Measurements from ENCODE around the gene CHAF1B.
A peak's percentile ranks its signal among the peaks of the same experiment; 100 is the strongest.

CHAF1B gene

DNA sequence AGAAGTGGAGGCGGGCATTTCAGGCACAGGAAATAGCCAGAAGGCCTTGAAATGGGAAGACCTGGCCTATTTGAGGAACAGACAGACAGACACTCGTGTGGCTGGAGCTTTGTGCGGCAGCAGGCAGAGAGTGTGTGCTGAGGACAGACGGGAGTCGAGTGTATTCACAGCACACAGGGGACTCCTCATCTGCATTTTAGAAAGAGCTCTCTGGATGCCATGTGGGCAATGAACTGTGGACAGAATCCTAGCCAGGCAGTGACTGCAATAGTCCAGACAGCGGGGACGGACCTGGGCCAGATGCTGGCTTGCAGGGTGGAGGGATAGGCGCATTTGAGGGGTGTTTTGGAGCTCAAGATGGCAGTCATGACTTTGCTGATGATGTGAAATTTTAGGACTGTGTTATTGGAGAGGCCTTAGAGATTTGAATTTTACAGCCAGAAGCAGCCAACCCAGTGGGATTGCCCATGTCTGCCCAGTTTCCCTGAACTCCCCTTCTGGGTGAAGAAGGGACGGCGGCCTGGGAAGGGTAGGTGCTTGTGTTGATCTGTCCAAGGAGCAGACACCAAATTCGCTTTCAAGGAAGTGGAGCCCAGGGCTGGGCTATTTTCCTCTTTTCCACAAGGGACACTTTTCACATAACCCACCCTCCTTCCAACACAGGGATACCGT, 43.7 kb downstream of the CHAF1B start:
- no peak for DNase-seq
- Mint-ChIP-seq H3K4me1 (ENCODE audit: low read depth) (peaks cover 20% of the 10 kb centered on the region), H3K36me3 (ENCODE audit: low read depth) (no peaks in the 10 kb centered on the region), H3K4me3 (no peak overlapping the region), H3K27ac (peak overlapping the region; percentile 44), H3K27me3 (peaks cover 28% of the 10 kb centered on the region), H3K9me3 (no peaks in the 10 kb centered on the region)

DNA sequence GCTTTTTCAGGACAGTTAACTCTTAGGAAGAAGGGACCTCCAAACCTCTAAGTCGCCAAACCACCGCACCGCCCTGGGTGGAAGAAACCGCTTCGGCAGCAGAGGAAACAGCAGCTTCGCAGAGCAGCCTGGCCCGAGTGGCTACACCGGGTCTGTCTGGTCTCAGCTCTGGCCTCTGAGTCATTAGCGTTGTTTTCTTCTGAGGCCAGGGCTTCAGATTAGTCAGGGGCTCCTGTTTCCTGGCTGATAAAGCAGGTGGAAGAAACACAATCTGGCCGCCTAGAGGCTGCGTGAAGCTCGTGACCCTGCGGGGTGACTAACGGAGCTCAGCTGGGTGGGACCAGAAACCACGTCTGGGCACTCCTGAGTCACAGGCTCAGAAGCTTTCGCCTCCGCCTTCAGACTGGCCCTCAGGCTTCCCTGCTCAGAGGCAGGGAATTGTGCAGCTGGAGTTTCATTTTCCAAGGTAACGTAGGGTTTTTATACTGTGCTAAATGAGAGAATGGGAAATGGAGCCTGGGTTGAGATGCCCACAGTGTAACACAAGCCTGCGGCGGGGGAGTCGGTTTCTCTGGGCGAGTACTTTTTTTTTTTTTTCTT, 44.9 kb downstream of the CHAF1B start:
- peak; percentile 76 for DNase-seq
- no peaks in the 10 kb centered on the region for H3K36me3 Mint-ChIP-seq (ENCODE audit: low read depth)
- H3K27ac Mint-ChIP-seq = peak overlapping the region; percentile 92
- H3K9me3 Mint-ChIP-seq = no peaks in the 10 kb centered on the region
- peaks cover 20% of the 10 kb centered on the region for H3K4me1 Mint-ChIP-seq (ENCODE audit: low read depth)
- H3K4me3 Mint-ChIP-seq = peak overlapping the region; percentile 70
- peaks cover 37% of the 10 kb centered on the region for H3K27me3 Mint-ChIP-seq

DNA sequence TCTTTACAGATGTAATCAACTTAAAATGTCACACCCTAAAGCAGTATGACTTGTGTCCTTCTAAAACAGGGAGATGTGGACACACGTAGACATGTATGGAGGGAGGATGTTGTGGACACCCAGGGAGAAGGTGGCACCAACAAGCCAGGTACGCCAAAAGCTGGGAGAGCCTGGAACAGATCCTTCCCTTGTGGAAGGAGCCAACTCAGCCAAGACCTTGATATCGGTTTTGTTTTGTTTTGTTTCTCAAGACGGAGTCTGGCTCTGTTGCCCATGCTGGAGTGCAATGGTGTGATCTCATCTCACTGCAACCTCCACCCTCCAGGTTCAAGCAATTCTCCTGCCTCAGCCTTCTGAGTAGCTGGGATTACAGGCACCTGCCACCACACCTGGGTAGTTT, 45.6 kb downstream of the CHAF1B start:
- Mint-ChIP-seq H3K27me3 (peaks cover 37% of the 10 kb centered on the region), H3K4me1 (ENCODE audit: low read depth) (peaks cover 20% of the 10 kb centered on the region), H3K4me3 (peak overlapping the region; percentile 70), H3K36me3 (ENCODE audit: low read depth) (no peaks in the 10 kb centered on the region), H3K27ac (no peak overlapping the region), H3K9me3 (no peaks in the 10 kb centered on the region)
- DNase-seq = no peak

DNA sequence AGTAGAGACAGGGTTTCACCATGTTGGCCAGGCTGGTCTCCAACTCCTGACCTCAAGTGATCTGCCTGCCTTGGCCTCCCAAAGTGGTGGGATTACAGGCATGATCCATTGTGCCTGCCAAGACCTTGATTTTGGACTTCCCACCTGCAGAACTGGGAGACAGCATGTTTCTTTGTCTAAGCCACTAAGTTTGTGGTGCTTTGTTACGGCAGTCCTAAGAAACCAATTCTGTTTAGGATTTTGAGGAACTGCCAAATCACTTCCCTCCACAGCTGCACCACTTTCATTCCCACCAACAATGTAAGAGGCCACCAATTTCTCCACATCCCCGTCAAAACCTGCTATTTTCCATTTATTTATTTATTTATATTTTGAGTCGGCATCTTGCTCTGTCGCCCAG, 46.1 kb downstream of the CHAF1B start:
- H3K4me3 Mint-ChIP-seq = no peak overlapping the region

DNA sequence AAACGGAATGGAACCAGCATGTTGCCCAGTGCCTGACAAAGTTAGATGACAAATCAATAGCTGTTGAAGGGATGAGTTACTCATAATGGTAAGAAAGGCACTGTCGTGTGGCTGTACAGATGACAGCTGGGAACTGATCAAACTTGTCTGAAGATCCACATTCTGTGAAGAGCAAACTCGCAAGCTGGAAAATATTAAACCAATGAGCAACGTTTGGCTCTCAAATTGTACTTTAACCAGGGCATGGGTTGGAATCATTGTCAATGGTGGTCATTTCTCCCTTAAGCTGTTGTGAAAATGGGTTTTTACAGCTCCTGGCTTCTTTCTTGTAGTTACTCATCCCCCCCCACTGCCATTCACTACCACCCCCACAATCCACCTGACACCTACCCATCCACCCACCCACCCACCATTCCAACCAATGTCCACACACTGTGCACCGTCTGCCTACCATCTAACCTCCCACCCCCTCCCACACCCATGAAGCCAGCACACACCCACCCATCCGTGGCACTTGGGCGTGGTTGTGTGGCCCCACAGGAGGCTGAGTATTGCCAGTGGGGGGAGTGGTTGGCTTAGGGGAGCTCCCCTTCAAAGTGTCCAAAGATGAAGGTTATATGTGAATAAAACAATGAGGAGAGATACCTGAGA, 48.0 kb downstream of the CHAF1B start:
- peaks cover 20% of the 10 kb centered on the region for H3K4me1 Mint-ChIP-seq (ENCODE audit: low read depth)
- H3K9me3 Mint-ChIP-seq = no peaks in the 10 kb centered on the region
- no peaks in the 10 kb centered on the region for H3K36me3 Mint-ChIP-seq (ENCODE audit: low read depth)
- H3K27ac Mint-ChIP-seq = no peak overlapping the region
- H3K27me3 Mint-ChIP-seq = peaks cover 37% of the 10 kb centered on the region
- no peak overlapping the region for H3K4me3 Mint-ChIP-seq
- DNase-seq = no peak

More for the DNA sequence above, 46.1 kb downstream of the CHAF1B start:
- Mint-ChIP-seq H3K36me3 (ENCODE audit: low read depth) (no peaks in the 10 kb centered on the region), H3K27me3 (peaks cover 37% of the 10 kb centered on the region), H3K27ac (no peak overlapping the region), H3K9me3 (no peaks in the 10 kb centered on the region), H3K4me1 (ENCODE audit: low read depth) (peaks cover 20% of the 10 kb centered on the region)
- DNase-seq = no peak

DNA sequence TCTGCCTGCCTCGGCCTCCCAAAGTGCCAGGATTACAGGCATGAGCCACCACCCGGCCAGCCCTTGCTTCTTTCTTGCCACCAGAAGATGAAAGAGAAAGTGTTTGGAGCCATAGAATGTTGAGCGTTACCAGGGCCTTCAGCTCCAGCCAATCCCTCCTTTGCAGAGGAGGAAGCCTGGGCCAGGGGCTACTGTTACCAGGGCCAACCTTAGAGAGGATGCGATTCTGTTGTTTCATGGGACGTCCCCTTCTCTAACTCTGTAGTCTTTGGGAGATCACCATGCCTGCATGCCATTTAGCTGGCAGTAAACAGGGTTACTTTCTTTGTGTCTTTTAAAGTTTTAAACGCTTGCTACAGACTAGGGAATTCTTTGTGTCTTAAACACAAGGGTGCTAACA, 49.0 kb downstream of the CHAF1B start:
- no peak overlapping the region for H3K27ac Mint-ChIP-seq
- peaks cover 20% of the 10 kb centered on the region for H3K4me1 Mint-ChIP-seq (ENCODE audit: low read depth)
- H3K27me3 Mint-ChIP-seq = peaks cover 34% of the 10 kb centered on the region

DNA sequence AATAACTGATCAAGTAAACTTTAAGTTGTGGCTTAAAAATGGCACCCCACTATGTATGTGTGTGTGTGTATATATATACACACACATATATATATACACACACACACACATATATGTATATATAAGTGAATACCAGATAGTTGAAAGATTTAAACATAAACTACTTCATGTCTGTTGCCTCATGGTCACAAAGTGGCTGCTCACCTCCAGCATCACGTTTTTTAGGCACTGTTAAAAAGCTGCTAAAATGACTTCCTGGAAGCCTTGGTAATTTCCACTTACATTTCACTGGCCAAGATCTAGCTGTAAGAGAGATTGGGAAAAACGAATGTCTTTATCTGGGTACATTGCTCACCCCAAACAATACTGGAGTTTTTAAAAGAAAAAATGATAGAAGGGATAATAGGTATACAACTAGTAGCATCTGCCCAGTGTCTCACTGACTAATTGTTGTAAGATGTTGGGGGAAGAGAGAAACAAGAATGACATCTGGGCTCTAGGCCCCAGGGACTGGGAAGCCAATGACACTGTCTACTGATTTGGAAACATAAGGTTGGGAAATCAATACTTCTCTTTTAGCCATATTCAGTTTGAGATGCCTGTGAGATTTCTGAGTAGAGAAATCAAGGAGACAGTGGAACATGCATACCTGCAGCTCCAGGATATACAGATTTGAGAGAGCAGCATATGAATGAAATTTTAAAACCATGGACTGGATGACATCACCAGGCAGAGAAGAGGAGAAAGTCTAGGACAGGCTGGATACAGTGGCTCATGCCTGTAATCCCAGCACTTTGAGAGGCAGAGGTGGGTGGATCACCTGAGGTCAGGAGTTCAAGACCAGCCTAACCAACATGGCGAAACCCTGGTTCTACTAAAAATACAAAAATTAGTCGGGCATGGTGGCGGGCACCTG, 51.9 kb downstream of the CHAF1B start:
- Mint-ChIP-seq H3K36me3 (ENCODE audit: low read depth) (no peaks in the 10 kb centered on the region), H3K4me3 (no peak overlapping the region), H3K4me1 (ENCODE audit: low read depth) (peaks cover 4% of the 10 kb centered on the region), H3K9me3 (no peaks in the 10 kb centered on the region), H3K27ac (no peak overlapping the region), H3K27me3 (peaks cover 22% of the 10 kb centered on the region)
- DNase-seq = no peak

More for the DNA sequence above, 49.0 kb downstream of the CHAF1B start:
- Mint-ChIP-seq H3K9me3 (no peaks in the 10 kb centered on the region), H3K36me3 (ENCODE audit: low read depth) (no peaks in the 10 kb centered on the region), H3K4me3 (no peak overlapping the region)
- no peak for DNase-seq

DNA sequence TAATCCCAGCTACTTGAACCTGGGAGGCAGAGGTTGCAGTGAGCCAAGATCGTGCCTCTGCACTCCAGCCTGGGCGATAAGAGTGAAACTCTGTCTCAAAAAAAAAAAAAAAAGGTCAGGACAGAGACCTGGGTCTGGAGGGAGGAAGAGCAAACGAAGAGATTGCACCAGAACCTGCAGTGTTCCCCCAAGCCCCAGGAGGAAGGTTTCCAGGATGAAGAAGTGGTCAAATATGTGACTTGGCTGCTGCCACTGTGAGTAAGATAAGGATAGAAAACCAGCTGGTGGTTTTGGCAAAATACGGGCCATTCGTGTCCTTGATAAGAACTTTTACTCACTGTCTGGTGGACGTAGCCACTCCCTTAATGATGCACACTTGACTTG, 52.5 kb downstream of the CHAF1B start:
- no peak for DNase-seq
- Mint-ChIP-seq H3K36me3 (ENCODE audit: low read depth) (no peaks in the 10 kb centered on the region), H3K4me1 (ENCODE audit: low read depth) (peaks cover 4% of the 10 kb centered on the region), H3K27me3 (peaks cover 16% of the 10 kb centered on the region), H3K4me3 (no peak overlapping the region), H3K27ac (no peak overlapping the region), H3K9me3 (no peaks in the 10 kb centered on the region)

DNA sequence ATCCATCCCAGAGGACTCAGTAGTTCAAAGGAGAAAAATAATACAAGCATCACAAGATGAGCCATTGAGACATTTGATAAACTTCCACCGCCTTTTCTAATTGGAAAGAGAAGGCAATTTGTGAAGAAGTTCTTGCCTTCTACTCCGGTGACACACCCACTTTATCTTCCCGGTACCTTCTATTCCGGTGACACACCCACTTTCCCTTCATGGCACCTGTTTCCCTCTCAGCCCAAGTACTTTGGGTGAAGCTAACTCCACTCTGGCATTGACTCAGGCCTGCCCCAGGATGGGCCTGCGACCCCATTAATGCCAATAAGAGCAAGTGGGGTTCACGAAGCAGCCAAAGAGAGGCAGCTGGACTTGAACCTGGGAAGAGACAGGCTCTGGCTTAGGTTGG, 56.5 kb downstream of the CHAF1B start:
- H3K9me3 Mint-ChIP-seq = no peaks in the 10 kb centered on the region
- DNase-seq = no peak
- H3K27me3 Mint-ChIP-seq = peaks cover 5% of the 10 kb centered on the region
- H3K4me3 Mint-ChIP-seq = no peak overlapping the region
- H3K36me3 Mint-ChIP-seq (ENCODE audit: low read depth) = no peaks in the 10 kb centered on the region
- no peak overlapping the region for H3K27ac Mint-ChIP-seq
- peaks cover 6% of the 10 kb centered on the region for H3K4me1 Mint-ChIP-seq (ENCODE audit: low read depth)

DNA sequence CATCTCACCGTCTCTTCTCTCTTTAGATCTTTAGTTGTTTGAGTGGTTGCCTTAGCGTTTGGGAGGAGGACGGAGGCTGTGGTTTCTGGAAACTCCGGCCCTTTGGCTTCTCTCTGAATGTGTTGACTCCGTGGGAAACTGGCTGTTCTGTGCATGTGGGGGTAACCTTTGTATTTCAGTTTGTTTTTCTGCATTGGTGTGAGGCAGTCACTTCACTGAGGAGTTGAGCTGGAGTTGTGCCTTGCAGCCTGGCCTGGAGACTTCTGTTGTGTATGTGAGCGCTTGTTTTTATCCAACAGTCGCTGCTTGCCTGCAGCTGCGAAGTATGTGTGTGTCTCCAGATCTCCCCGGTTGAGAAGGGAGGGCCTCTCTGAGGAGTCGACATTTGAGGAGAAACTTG, 61.1 kb downstream of the CHAF1B start:
- Mint-ChIP-seq H3K27ac (no peak overlapping the region), H3K27me3 (peaks cover 2% of the 10 kb centered on the region), H3K9me3 (no peaks in the 10 kb centered on the region), H3K4me1 (ENCODE audit: low read depth) (peaks cover 4% of the 10 kb centered on the region), H3K36me3 (ENCODE audit: low read depth) (no peaks in the 10 kb centered on the region), H3K4me3 (no peak overlapping the region)
- DNase-seq = no peak

DNA sequence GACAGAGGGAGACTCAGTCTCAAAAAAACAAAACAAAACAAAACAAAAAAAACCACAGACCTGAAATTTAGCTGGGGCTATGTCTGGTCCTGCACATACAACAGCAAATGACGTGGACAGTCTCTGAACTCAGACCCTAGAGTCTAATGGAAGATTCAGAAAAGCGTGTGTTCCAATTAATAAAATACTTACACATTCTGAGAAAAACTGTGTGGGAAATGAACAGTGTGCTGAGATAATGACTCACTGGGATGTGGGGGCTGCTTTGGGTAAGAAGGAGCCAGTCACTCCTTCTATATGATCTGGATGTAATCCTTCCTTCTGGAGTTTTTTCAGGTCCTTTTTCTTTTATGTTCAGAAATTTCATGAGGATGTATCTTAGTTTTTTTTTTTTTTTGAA, 65.3 kb downstream of the CHAF1B start:
- peaks cover 2% of the 10 kb centered on the region for H3K4me1 Mint-ChIP-seq (ENCODE audit: low read depth)
- no peaks in the 10 kb centered on the region for H3K9me3 Mint-ChIP-seq
- no peak overlapping the region for H3K4me3 Mint-ChIP-seq
- no peak overlapping the region for H3K27ac Mint-ChIP-seq
- no peak for DNase-seq
- no peaks in the 10 kb centered on the region for H3K36me3 Mint-ChIP-seq (ENCODE audit: low read depth)
- peaks cover 3% of the 10 kb centered on the region for H3K27me3 Mint-ChIP-seq

DNA sequence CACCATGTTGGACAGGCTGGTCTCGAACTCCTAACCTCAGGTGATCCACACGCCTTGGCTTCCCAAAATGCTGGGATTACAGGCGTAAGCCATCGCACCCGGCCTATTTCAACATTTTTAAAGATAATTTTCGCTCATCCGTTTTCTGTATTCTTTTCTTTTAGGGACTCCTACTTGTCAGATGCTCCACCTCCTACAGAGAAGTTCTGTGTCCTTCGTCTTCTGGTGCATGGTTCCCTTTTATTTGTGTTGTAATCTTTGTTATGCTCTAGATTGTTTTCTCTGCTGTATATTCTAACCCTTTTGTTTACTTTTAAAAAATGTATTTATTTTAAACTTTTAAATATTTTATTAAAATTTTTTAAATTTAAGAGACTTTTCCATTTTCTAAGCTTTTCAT, 66.3 kb downstream of the CHAF1B start:
- H3K27me3 Mint-ChIP-seq = peaks cover 3% of the 10 kb centered on the region
- H3K27ac Mint-ChIP-seq = no peak overlapping the region
- no peak overlapping the region for H3K4me3 Mint-ChIP-seq
- DNase-seq = no peak
- peaks cover 2% of the 10 kb centered on the region for H3K4me1 Mint-ChIP-seq (ENCODE audit: low read depth)
- H3K36me3 Mint-ChIP-seq (ENCODE audit: low read depth) = no peaks in the 10 kb centered on the region
- H3K9me3 Mint-ChIP-seq = no peaks in the 10 kb centered on the region

DNA sequence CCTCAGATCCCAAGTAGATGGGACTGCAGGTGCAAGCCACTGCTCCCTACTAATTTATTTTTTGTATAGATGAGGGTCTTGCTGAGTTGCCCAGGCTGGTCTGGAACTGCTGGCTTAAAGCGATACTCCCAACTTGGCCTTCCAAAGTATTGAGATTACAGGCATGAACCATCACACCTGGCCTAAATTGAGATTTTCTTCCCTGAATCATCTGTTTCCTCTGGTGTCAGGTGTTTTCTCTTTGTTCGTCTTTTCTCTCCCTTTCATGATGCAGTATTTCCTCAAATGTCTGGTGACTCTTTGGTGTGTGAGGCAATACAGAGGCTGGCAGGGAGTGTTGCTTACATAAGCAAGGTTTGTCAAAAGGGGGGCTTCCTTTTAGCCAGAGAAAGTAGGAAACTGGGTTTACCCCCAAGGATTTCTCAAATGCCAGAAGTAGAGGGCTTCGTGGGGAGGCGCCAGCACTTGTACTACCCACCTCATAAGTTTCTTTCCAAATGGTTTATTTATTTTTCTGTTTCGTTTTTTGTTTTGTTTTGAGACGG, 67.2 kb downstream of the CHAF1B start:
- Mint-ChIP-seq H3K27me3 (peaks cover 3% of the 10 kb centered on the region), H3K4me1 (ENCODE audit: low read depth) (peaks cover 2% of the 10 kb centered on the region), H3K9me3 (no peaks in the 10 kb centered on the region), H3K36me3 (ENCODE audit: low read depth) (no peaks in the 10 kb centered on the region), H3K4me3 (no peak overlapping the region), H3K27ac (no peak overlapping the region)
- no peak for DNase-seq

DNA sequence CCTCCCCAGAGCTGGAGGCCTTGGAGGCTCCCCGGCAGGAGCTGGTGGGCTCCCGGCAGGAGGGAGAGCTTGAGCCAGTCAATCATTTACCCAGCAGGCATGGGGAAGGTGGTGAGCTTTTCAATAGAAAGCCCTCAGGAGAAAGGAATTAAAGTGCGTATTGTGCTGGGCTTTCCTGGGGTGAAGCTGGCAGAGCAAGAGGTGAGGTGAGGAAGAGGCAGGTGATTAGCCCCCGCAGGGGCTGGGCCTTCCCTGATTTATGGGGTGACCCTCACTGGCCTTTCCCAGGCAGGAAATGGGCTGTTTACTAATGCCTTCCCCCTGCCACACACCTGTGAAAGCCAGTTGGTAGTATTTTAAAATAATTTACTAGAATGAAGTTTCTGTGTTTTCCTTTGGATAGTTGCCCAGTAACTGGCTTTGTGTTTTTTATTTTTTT, 68.9 kb downstream of the CHAF1B start:
- peaks cover 3% of the 10 kb centered on the region for H3K27me3 Mint-ChIP-seq

More for the DNA sequence above, 68.9 kb downstream of the CHAF1B start:
- H3K4me3 Mint-ChIP-seq = no peak overlapping the region
- no peaks in the 10 kb centered on the region for H3K9me3 Mint-ChIP-seq
- DNase-seq = no peak
- no peaks in the 10 kb centered on the region for H3K36me3 Mint-ChIP-seq (ENCODE audit: low read depth)
- H3K4me1 Mint-ChIP-seq (ENCODE audit: low read depth) = peaks cover 2% of the 10 kb centered on the region
- no peak overlapping the region for H3K27ac Mint-ChIP-seq
